GM19238 (cell line): Measurements from ENCODE around the gene C14orf180.

Experiments
- DNase-seq: peaks from one replicate; pipeline ENCODE4 v3.0.0; 2011; ENCODE audit warnings: low spot score; ENCODE audit not compliant: insufficient read length

The C14orf180 gene

DNA sequence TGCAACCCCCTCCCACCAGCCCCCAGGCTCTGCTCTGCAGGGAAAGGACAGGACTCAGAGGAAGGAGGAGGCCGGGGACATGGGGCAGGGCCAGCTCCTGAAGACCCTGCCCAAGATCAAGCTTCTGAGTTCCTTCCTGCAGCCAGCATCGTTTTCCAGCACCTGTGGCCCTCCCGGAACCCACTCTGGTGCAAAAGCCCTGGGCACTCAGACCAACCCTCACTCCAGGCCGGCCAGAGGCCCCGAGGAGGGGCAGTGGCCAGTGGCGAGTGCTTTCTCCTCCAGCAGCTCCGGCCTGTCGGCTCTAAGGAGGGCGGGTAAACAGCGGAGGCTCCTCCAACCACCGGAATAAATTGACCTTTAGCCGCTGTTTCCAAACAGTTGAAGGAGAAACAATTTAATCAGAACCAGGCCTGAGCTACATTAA is 14.2 kb downstream of the C14orf180 start:
- DNase-seq = no peak

DNA sequence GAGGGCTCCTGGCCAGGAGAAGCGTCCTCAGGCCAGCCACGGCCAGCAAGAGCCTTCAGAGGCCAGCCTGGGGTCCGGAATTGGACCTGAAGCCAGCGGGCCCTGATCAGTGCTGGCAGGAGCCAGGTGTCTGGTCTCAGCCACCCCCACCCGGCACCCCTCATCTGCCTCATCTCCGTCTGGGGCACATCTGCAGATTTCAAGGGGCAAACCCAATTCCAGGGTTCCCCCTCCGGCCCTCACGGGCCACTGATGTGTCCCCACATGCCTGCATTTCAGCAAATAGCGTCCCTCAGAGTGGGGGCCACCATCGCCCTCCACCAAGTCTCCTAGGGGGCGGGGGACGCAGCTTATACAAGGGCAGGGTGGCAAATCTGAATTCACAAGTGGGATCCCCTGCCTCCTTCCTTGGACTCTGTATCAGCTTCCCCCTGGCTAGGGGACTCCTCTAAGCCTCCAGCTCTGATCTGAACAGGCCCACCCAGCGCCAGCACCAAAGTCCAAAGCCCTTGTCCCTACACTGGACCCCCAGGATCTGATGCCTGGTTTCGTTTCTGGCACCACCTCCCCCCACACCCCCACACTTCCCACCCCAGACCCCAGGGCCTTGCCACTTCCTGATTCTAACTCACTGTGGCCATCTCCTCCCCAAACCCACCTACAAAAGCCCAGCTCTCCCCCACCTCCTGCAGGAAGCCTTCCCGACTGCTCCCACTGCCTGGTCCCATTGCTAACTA is 14.9 kb downstream of the C14orf180 start:
- DNase-seq = no peak

DNA sequence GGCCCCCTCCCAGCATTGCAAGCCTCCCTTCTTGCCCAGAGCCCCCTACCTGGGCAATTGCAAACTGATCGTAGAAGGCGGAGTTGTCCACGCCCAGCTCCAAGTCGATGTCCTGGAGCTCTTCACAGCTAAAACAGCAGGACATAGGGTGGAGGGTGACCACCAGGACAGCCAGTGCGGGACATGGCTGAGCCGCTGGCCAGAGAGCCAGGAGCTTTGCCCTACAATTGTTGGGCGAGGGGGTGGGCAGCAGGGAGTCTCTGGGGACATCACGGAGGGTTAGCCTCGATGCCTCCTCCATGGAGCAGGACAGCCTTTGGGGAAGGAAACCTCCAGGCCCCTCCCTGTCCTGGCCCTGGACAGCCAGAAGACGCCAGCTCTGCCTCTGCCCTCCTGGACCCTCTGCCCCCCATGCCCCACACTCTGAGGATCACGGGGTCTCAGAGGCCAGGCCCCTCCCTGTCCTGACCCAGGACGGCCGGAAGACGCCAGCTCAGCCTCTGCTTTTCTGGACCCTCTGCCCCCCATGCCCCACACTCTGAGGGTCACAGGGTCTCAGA is 15.6 kb downstream of the C14orf180 start:
- no peak for DNase-seq

DNA sequence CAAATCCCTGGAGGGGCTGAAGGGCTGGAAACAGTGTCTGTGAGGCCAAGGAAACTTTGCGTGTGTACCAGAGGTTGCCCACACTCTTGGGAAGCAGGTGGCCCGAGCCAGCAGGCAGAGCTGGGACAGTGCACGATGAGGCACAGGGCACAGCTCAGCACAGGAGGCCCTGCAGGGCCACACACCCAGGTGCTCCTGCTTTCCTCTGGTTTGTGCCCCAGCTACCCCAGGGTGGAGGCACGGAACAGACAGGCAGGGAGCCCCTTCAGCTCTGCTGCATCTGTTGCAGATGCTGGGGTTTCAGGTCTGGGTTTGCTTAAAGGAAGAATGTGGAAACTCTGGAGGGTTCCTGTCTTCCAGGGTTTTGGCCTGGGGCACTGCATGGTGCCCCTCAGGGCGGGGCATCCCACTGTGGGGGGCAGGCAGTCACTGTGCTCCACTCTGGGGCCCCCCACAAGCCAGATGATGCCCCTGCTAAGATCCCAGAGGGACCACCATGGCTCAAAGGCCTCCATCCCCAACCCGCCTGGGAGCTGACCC is 16.4 kb downstream of the C14orf180 start:
- no peak for DNase-seq

DNA sequence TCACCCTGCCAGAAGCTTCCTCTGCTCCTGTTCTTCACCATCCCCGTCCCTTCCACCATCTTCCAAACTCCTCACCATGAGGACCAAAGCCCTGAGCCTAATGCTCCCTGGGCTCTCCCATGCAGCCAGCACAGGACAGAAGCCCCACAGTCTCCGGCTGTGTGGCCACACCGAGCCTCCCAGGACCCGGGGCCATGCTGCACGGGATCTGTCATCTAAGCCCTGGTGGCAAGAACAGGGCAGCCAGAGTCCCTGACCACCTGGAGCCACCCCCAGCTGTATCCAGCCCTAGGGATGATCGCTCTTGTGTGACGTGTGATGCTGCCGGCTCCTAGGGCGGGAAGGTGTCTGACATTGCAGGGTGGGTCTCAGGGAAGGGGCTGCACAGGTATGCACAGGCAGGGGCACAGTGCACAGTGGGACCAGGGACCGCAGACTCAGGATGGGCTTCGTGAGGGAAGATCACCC is 16.9 kb downstream of the C14orf180 start:
- DNase-seq = no peak

DNA sequence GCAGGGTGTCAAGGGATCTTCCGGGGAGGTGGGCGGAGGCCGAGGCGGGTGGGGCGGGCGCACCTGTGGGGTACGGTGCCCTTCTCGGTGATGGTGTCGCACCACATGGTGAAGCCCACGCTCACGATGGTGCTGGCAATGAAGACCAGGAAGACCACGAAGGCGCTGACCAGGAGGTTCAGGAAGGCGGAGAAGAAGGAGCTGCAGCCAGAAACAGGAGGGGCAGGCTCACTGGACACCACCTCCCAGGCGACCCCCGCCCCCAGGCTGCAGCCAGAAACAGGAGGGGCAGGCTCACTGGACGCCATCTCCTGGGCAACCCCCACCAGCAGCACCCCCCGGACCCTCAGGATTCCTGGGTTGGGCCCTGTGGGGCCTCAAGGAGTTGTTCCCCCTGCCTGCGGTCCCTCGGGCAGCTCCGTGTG is 17.4 kb downstream of the C14orf180 start:
- DNase-seq = no peak

DNA sequence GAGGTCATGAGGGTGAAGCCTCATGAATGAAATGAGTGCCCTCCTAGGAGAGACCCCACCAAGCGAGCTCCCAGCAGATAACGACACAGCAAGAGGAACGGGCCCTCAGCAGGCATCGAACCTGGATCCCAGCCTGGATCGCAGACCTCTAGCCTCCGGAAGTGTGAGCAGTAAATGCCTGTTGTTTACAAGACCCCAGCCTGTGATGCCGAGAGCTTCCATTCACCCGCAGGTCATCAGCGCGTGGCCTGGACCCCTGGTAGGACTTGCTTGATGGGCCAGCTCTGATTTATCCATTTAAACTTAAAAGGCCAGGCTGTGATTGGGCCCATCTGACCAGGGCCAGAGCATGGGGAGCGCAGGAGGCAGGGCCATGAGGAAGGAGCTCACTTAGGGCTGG is 18.0 kb downstream of the C14orf180 start:
- DNase-seq = no peak

DNA sequence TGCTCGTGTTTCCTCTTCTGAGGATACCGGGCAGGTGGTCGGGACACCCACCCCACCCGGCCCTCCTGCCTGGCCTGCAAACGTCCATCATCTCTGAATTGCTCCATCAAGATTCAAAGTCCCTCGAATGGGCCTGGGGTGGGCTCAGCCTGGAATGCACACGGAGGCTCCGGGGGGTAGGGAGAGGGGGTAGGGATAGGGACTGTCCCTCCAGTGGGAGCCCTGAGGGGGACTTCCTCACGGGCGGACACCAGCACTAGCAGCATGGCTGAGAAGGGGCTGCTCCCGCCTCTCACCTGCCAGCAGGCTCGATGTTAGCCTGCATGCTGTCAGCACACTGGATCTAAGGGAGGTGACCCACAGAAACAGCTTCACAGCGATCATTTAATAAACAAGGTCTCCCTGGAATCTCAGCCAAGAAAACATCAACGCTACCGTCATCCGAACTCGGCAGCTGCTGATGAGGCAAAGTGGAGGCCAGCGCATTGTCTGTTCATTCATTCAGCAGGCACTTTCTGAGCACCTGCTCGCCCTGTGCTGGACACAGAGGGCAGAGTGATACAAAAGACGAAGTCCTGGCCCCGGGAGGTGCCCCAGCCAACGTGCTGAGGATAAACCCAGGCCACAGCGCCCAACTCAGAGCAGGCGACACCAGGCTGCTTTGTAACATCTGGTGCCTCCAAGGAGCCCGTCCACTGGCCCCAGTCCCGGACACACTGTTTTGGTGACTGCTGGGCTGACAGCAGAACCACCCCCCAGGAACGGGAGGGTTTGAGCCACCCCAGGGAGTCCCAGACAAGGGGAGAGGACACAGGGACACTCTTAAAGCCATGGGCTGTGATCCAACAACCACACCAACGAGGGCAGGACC is 18.7 kb downstream of the C14orf180 start:
- no peak for DNase-seq

DNA sequence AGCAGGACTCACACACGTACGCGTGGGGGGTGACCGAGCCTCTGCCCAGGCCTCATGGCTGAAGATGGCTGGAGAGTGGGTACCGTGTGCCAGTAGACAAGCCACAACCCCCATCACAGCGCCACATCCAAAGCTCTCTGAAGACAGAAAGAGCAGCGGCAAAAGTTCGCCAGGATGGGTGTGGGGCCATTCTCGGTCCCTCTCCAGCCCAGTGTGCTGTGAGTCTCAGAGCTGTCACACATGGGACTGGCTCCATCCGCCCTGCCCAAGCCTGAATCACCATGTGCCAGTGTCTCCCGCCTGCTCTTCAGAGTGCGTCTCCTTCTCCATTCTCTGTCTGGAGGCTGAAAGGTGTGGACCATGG is 19.3 kb downstream of the C14orf180 start:
- no peak for DNase-seq

DNA sequence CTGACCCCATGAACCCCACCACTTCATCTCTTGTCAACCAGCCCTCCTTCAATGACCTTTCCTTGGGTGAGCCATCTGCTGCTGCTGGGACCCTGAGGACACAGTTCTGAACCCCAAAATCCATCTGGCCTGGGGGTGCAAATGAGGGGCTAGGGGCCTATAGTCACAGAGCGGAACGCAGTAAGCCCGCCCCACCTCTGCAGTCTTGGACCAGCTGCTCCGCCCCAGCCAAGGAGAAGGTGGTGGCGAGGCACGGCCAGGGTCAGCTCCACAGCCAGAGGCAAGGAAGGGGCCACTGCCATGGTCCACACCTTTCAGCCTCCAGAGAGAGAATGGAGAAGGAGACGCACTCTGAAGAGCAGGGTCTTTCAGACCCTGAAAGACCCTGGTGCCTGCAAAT is 19.9 kb downstream of the C14orf180 start:
- no peak for DNase-seq

DNA sequence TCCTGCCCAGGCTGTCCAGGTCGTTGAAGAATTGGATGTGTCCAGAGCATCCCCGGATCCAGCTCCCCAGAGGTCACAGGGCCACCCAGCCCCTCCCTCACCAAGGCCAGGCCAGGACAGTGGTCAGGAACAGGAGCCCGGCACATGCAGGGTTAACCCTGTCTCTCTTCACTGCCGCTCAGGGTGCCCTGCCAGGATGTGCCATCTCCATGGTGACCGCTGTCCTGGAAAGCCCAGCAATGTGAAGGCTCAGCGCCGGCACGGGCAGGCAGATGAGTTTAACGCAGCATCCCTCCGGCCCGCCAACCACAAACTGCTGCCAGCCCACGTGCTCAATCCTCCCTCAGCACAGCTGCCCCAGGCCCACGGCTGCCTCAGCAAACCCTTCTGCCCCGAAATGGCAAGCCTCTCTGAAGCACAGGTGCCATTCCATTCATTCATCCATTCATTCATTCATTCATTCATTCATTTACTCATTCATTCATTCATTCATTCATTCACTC is 20.6 kb downstream of the C14orf180 start:
- no peak for DNase-seq

DNA sequence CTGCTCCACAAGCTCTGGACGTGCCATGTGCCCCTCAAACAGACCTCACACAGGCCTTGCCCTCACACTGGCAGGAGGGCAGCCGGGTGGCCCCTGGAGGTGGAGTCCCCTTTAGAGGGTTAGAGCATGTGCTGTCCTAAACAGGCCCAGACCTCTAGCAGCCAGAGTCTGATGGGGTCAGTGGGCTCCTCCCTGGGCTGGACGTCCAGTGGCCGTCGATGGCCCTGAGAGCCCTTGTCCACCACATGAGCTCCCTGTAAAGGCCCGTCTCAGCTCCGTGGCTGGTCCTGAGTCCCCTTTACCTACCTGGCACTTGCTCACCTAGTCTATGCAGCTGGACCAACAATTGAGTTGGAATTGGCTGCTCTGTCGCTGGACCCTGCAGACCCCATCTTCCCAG is 21.2 kb downstream of the C14orf180 start:
- DNase-seq = no peak

DNA sequence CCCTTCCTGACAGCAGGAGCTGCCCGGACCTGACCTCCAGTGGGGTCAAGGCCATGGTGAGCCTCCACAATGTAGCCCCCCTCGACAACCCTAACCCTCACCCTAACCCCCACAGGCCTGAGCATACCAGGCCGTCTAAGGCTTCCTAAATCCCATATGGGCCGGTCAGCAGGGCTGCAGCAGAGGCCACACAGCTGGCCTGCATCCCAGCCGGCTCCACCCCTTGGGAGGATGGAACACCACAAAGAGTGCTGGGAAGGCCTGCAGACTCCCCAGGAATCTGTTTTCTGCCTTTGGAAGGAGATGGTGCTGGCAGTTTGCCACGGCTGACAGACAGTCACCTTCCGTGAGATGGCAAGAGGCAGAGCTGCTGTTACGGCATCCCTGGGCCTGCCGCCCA is 22.2 kb downstream of the C14orf180 start:
- no peak for DNase-seq

DNA sequence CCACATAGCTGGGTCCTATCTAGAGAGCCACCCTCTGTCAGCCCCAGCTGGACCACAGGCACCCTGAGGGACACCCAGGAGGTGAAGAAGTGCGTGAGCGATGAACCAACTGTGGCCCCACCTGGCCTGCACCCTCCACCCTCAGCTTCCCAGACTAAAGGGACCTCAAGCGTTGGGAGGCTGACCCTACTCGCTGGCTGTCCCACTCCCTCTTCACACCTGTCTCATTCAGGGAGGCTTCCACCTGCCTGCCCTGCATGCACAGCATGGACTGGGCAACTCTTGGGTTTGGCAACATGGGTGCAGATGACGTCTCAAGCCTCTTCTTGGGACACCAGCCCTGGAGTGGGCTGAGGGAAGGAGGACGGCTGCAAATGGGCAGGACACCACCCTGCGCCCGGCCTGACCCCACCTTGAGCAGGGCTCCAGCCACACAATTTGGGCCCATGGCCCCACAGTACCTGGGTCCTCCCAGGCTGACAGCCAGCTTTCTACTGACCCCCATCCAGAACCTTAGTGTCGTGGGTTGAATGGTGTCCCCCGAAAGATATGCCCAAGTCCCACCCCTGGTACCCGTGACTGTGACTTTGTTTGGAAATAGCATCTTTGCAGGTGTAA is 22.9 kb downstream of the C14orf180 start:
- DNase-seq = no peak

DNA sequence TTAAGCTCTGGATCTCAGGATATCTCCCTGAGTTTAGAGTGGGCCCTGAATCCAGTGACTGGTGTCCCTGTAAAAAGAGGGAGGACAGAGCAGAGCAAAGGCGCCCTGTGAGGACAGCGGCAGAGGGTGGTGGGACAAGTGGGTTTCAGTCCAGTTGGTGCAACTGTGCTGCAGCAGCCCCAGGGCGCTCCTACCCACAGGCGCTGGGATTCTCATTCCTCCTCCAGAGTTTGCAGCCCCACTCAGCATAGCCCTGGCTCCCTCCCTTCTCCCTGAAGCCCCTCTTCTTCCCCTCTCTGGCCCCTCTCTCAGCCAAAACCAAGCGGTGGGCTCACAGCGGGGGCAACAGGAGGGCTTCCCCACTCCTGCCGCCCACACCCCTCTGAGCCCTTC is 23.4 kb downstream of the C14orf180 start:
- no peak for DNase-seq

DNA sequence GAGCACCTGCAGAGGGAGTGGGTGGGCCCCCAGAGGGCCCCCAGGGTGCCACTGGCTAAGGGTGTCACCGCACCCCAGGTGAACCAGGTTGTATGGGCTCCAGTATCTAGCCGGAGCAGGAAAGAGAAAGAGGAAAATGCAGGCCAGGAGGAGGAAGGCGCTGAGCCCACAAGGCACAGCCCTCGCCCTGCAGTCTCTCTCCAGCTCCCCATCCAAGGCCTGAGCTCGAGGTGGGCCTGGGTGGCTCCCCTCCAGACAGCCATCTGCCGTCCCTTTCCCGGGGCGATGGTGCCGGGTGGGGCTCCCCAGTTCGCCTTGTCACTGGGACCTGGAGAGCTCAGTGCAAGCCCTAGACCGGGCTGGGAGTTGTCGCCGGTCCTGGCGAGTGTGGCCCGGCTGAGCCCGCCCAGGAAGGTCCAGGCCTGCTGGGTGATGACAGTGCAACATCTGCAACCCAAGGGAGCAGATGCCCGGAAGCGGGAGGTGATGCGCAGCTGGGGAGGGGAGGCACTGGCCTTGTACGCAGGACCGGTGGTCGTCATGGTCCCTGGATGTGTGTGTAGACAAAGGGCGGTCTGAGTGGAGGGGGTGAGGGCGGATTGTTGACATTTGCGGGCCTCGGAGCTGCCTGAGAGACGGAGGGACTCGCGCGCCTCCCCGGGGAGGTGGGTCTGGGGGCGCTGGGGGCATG is 24.3 kb downstream of the C14orf180 start:
- DNase-seq = no peak

DNA sequence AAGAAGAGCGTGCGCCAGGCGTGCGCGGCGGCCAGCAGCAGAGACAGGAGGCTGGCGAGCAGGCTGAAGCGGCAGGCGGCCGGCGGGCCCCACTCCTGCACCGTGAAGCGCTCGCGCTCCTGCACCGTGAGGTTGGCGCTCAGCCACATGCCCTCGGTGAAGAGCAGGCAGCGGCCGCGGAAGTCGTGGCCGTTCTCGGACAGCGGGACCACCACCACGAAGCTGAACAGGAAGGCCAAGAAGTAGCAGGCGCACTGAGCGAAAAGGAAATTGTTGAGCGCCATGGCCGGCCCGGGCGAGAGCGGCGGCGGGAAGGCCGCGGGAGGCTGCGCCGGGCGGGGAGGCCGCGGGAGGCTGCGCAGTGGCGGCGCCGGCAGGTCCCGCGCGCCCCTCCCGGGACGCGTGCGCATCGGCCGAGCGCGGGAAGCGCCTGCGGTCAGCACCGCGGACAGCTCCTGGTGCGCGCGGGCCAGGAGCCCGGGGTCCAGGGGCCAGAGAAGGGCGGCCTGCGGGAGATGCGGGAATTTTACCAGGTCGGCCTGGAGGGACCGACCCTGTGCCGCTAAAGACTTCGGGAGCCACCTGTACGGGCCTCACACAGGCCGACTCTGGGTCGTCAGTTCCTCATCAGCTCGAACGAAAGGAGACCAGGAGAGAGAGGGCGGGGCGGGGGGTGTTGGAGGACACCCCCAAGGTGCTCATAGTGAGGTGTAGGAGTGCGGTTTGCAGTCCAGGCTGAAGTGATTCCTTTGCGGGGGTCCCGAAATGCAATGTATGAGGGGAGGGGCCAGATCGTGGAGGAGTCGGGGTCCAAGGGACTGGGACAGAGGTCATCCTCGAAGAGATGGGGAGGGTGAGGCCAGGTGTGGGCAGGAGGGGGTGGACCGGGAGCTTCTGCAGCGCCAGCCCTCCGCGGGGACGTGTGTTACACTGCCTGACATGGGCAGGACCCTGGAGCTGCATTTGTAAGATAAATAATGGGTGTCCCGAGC is 25.2 kb downstream of the C14orf180 start, which contains the start of gene TMEM179:
Gene TMEM179, minus strand, starts transcription at position 315 of the 992 bp plus-strand sequence. Its CDS starts 31 bp downstream, at position 284.
- DNase-seq = no peak

DNA sequence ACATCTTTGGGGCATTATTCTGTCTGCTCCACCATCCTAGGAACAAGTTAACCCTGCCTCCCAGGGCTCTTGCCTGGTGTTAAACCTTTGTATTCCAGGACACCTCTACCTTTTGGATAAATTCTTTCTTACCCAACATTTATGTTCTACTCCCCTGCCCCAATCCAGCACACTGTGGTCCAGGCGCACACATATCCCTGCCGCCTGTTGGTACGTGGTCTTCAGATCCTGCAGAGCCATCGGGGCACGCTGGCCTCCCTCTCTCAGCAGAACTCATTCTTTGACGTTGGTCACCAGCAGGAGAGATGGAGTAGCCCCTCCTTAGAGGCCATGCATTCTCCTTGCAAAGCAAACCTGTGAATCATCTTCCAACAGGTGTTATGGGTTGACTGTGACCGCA is 30.1 kb downstream of the C14orf180 start:
- no peak for DNase-seq

DNA sequence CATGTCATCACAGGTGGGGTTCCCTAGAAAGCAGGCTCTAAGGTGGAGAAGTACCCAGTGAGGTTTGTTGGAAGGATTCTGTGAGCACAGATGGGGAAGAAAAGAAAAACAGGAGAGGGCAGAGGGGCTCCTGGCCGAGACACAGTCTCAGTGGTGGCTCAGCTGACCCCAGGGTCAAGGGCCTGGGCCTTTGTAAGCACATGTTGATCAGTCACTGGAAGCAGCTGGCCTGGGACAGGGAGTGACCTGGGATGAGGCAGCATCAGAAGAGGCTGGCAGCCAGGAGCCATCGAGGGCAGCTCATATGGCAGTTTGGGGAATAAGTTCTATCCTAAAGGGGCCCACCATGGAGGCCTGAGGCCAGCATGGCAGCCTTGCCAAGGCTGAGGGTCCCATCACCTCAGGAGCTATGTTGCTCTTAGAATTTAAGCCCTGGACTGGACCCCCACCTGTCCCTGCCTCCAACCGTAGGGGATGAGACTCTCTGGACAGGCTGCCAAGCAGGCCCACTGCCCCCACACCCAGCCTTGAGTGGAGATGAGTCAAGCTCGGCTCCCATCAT is 31.3 kb downstream of the C14orf180 start:
- DNase-seq = no peak
